GM23248 (cell line): Measurements from ENCODE around the gene CDC42EP4.

Source experiments
- EZH2 ChIP-seq: fragments of 200-600 bp; sonication (generic); IDR thresholded peaks from 2 replicates; pipeline ENCODE4 v1.6.1; 2018; ENCODE audit warnings: antibody characterized with exemption, mild to moderate bottlenecking; ENCODE audit not compliant: insufficient read depth, poor library complexity, severe bottlenecking
- EZH2phosphoT487 ChIP-seq: fragments of 200-600 bp; sonication (generic); IDR thresholded peaks from 2 replicates; pipeline ENCODE4 v1.6.1; 2018; ENCODE audit warnings: antibody characterized with exemption, moderate library complexity, mild to moderate bottlenecking, low read depth; ENCODE audit not compliant: insufficient read depth

DNA sequence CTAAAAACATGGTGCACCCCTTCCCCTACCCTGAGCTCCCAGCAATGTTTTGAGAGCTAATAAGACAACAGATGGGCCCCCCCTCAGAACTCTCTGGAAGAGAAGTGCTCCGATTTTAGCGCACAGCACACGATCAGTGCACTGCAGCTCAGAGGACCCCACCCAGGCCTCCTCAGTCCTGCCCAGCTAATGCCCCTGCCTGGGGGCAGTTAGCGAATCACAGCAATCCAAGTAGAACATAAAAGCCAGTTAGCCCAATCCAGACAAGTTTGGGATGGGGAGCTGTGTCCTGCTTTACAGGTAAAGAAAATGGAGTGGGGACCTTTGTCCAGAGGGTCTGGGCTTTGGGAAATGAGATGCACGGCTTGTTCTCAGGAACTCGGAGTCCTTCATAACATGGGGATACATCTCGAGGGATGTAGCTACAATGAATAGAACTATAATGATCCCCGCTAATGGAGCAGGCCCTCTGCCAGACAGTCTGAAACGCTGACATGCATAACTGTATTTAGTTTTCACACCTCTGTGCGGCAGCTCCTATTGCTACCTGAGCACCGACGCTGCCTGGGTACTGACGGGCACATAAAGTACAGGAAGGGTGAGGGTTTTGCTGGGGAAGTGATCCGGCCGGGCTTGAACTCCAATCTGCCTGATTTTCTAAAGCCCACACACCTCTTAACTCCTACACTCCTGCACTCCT, 29.7 kb upstream of the CDC42EP4 start:
- TF ChIP-seq EZH2 (no peak), EZH2phosphoT487 (no peak)
